Bronchial epithelial cell (primary cell): ENCODE measurements around the gene CMPK2. TPM values are rescaled to one million over a fixed set of nuclear protein-coding genes. Genes with fewer than 3 reads are reported as not detected.

ENCODE experiments used
- DNase-seq: peaks from one replicate; pipeline ENCODE4 v3.0.0-alpha.2; 2010; ENCODE audit warnings: low read depth
- FAIRE-seq: peaks from 2 replicates; lab custom pipeline; 2011; peaks lifted over from hg19 to GRCh38; lab: Jason Lieb, UNC
- H3K27me3 ChIP-seq: 2 replicates; pipeline ENCODE4 v1.5.1; 2011; ENCODE audit warnings: low read length; ENCODE audit not compliant: control insufficient read depth, insufficient read depth
- H3K36me3 ChIP-seq: 2 replicates; pipeline ENCODE4 v1.5.1; 2011; ENCODE audit warnings: low read length; ENCODE audit not compliant: control insufficient read depth, insufficient read depth
- H3K4me3 ChIP-seq: 2 replicates; pipeline ENCODE4 v1.5.1; 2011; ENCODE audit warnings: mild to moderate bottlenecking, low read depth, low read length, control low read depth
- total RNA-seq: library from RNA; depleted of rRNA; stranded (reverse); fragments of >200 nt; gene quantifications from 2 replicates; pipeline ENCODE4 v1.2.1, GENCODE V29; 2014
- TF ChIP-seq, protein P1 (sequence below): IDR thresholded peaks from 2 replicates; pipeline ENCODE4 v1.5.1; 2011; ENCODE audit warnings: mild to moderate bottlenecking, moderate library complexity, low read length, control low read depth, inconsistent platforms; ENCODE audit not compliant: insufficient read depth, severe bottlenecking

Gene CMPK2
- total RNA-seq, 1 donor from 2014 or later, result 0.26 TPM

DNA sequence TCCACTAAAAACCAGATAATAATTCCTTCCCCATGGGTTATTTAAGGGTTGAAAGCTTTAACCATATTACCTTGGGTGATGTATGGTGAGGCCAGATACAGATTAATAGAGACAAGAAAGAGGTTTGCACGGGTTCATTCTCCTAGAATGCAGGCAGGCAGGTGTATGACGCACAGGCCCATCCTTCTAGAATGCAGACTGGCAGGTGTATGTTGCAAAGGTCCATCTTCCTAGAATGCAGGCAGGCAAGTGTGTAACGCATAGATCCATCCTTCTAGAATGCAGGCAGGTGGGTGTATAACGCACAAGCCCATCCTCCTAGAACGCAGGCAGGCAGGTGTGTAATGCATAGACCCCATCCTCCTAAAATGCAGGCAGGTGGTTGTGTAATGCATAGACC, 15.8 kb upstream of the CMPK2 start:
- TF ChIP-seq, protein P1, sequence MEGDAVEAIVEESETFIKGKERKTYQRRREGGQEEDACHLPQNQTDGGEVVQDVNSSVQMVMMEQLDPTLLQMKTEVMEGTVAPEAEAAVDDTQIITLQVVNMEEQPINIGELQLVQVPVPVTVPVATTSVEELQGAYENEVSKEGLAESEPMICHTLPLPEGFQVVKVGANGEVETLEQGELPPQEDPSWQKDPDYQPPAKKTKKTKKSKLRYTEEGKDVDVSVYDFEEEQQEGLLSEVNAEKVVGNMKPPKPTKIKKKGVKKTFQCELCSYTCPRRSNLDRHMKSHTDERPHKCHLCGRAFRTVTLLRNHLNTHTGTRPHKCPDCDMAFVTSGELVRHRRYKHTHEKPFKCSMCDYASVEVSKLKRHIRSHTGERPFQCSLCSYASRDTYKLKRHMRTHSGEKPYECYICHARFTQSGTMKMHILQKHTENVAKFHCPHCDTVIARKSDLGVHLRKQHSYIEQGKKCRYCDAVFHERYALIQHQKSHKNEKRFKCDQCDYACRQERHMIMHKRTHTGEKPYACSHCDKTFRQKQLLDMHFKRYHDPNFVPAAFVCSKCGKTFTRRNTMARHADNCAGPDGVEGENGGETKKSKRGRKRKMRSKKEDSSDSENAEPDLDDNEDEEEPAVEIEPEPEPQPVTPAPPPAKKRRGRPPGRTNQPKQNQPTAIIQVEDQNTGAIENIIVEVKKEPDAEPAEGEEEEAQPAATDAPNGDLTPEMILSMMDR, result no peak
- no peak for DNase-seq
- H3K36me3 ChIP-seq, result no peaks in the 10 kb centered on the region
- no peaks in the 10 kb centered on the region for H3K27me3 ChIP-seq
- no peak for FAIRE-seq
- no peak overlapping the region for H3K4me3 ChIP-seq

- FAIRE-seq, result no peak
- no peaks in the 10 kb centered on the region for H3K27me3 ChIP-seq
- H3K4me3 ChIP-seq, result no peak overlapping the region
- DNase-seq, result no peak
- no peaks in the 10 kb centered on the region for H3K36me3 ChIP-seq
- TF ChIP-seq, protein P1, result no peak
Observed at GRCh38 chr2:6881046-6881445, 15.3 kb upstream of the CMPK2 start.

DNA sequence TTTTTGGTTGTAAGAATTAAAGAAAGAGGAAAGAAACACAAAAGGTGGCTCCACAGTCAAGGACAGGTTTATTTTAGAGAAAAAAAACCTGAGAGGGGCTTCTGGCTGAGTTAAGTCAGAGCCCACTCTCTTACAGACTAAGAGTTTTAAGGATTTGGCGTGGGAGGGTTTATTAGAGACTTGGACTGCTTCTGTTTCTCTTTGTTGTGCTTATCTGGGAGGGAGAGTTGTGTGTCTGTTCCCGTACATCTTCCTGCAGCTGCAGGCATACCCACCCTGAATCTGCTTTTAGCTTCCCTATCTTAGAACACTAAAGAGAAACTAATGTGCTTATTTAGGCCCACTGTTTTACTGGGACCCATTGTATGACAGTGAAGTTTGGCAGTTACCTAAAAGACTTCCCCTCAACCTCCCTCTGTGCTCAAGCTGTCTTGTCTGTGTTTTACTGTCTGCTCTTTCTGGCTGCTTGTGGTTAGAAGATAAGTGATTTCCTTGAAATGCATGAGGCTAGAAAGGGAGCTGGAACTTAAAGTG, 14.6 kb upstream of the CMPK2 start:
- H3K36me3 ChIP-seq, result no peaks in the 10 kb centered on the region
- no peak for FAIRE-seq
- TF ChIP-seq, protein P1, result no peak

DNA sequence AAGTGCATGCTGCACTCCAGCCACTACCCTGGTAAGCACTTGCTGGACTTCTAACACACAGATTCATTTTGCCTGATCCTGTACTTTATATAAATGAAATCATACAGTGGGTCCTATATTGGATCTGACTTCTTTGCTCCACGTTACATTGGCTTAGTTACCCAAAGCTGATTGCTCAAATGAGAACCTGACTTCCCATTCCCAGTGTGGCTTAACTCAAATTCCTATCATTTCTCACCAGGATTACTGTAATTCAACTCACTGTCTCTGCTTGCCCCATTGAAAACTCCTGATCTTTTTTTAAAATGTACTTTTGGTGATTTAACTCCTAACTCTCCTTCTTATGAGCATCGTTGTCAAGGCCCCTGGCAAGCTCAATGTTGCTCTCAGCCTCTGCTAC, 13.3 kb upstream of the CMPK2 start:
- Histone ChIP-seq H3K27me3 (no peaks in the 10 kb centered on the region), H3K36me3 (no peaks in the 10 kb centered on the region), H3K4me3 (no peak overlapping the region)
- TF ChIP-seq, protein P1, result no peak
- FAIRE-seq, result no peak
- DNase-seq, result no peak

More for the DNA sequence above, 14.6 kb upstream of the CMPK2 start:
- Histone ChIP-seq H3K4me3 (no peak overlapping the region), H3K27me3 (no peaks in the 10 kb centered on the region)
- no peak for DNase-seq

DNA sequence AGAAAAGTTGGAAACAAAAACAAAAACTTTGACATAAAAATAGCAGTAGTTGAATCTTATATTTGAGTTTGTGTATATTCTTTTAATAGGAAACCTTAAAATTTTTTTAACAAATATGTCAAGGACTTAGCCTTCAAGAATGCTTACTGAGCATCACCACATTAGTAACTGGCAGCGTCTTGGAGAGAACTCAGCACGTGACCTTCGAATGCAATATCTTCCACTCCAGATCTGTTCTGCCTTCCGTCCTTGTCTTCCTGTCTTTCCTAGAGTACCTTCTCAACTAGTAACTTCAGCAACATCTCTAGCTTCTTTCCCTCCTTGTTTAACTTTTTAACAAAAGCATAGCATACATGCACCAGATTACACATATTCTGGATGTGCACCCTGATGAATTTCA, 12.8 kb upstream of the CMPK2 start:
- TF ChIP-seq, protein P1, result no peak
- H3K36me3 ChIP-seq, result no peaks in the 10 kb centered on the region
- no peak overlapping the region for H3K4me3 ChIP-seq
- FAIRE-seq, result no peak
- DNase-seq, result no peak
- H3K27me3 ChIP-seq, result no peaks in the 10 kb centered on the region
